WTC11 (cell line): ENCODE measurements around the gene GPR152. TPM values are rescaled to one million over a fixed set of nuclear protein-coding genes. Genes with fewer than 3 reads are reported as not detected.

Source experiments
- ATAC-seq: fragments of 200-7000 bp; cut with Tn5 transposase; 2 replicates; pipeline ENCODE4 v1.10.0; 2021; ENCODE audit warnings: mild to moderate bottlenecking, moderate library complexity
- CTCF ChIA-PET: fragments of 300-600 bp; sonication (Branson Sonifier 250); formaldehyde crosslinking; loops from one replicate; lab custom pipeline; 2021; ENCODE audit warnings: antibody characterized with exemption; lab: Charles Lee
- POLR2A ChIA-PET: fragments of 350-600 bp; sonication (Branson Sonifier 250); formaldehyde crosslinking; loops from one replicate; lab custom pipeline; 2021; ENCODE audit warnings: antibody characterized with exemption; lab: Charles Lee
- DNase-seq: peaks from one replicate; pipeline ENCODE4 v3.0.0; 2021; ENCODE audit warnings: low spot score
- H3K27ac Mint-ChIP-seq: 2 replicates; pipeline ENCODE4 v1.8.0; 2021; ENCODE audit warnings: mixed read lengths
- H3K27me3 Mint-ChIP-seq: 2 replicates; pipeline ENCODE4 v1.8.0; 2021; ENCODE audit warnings: low read depth, mild to moderate bottlenecking, moderate library complexity, mixed read lengths
- H3K36me3 Mint-ChIP-seq: 2 replicates; pipeline ENCODE4 v1.8.0; 2021; ENCODE audit warnings: mixed read lengths
- H3K4me1 Mint-ChIP-seq: 2 replicates; pipeline ENCODE4 v1.8.0; 2022; ENCODE audit warnings: mixed read lengths
- H3K4me3 Mint-ChIP-seq: 2 replicates; pipeline ENCODE4 v1.8.0; 2021; ENCODE audit warnings: mild to moderate bottlenecking, moderate library complexity, mixed read lengths
- H3K9me3 Mint-ChIP-seq: 2 replicates; pipeline ENCODE4 v1.8.0; 2021; ENCODE audit warnings: mixed read lengths
- FOXP1 ChIP-seq: sonication (generic); formaldehyde crosslinking; IDR thresholded peaks from 2 replicates; pipeline ENCODE4 v1.8.0; 2022; ENCODE audit warnings: missing genetic modification reagents, mild to moderate bottlenecking, moderate library complexity, borderline replicate concordance
- HMGA2 ChIP-seq: fragments of 250-450 bp; sonication (Bioruptor Pico); IDR thresholded peaks from 2 replicates; pipeline ENCODE4 v1.4.0; 2021; ENCODE audit warnings: mild to moderate bottlenecking, moderate library complexity
- HMGXB4 ChIP-seq: sonication (generic); formaldehyde crosslinking; IDR thresholded peaks from 2 replicates; pipeline ENCODE4 v1.8.1; 2023; ENCODE audit warnings: mild to moderate bottlenecking, moderate library complexity, missing genetic modification reagents
- KAT7 ChIP-seq: sonication (generic); formaldehyde crosslinking; IDR thresholded peaks from 2 replicates; pipeline ENCODE4 v1.8.1; 2023; ENCODE audit warnings: missing genetic modification reagents, mild to moderate bottlenecking, borderline replicate concordance
- NR1H2 ChIP-seq: sonication (generic); formaldehyde crosslinking; IDR thresholded peaks from 2 replicates; pipeline ENCODE4 v1.9.0; 2021; ENCODE audit warnings: mild to moderate bottlenecking, moderate library complexity, missing genetic modification reagents
- RELA ChIP-seq: sonication (generic); formaldehyde crosslinking; IDR thresholded peaks from 2 replicates; pipeline ENCODE4 v1.8.1; 2022; ENCODE audit warnings: missing genetic modification reagents, mild to moderate bottlenecking, borderline replicate concordance
- TP53 ChIP-seq: sonication (generic); formaldehyde crosslinking; IDR thresholded peaks from 2 replicates; pipeline ENCODE4 v1.8.1; 2023; ENCODE audit warnings: mild to moderate bottlenecking, missing genetic modification reagents
- ZNF317 ChIP-seq: sonication (generic); formaldehyde crosslinking; IDR thresholded peaks from 2 replicates; pipeline ENCODE4 v1.8.1; 2023; ENCODE audit warnings: low read depth, mild to moderate bottlenecking, moderate library complexity, missing genetic modification reagents, borderline replicate concordance
- total RNA-seq: library from RNA; stranded (reverse); gene quantifications from 3 replicates; pipeline ENCODE4 v1.2.3, GENCODE V29; 2021
- TF ChIP-seq, protein P1 (sequence below): sonication (generic); formaldehyde crosslinking; IDR thresholded peaks from 2 replicates; pipeline ENCODE4 v1.8.0; 2023; ENCODE audit warnings: missing genetic modification reagents, mild to moderate bottlenecking, borderline replicate concordance
- TF ChIP-seq, protein P2 (sequence below): fragments of 250-450 bp; sonication (Bioruptor Pico); conservative IDR thresholded peaks from 2 replicates; pipeline ENCODE4 v1.9.0; 2021; ENCODE audit warnings: mild to moderate bottlenecking
- TF ChIP-seq, protein P3 (sequence below): sonication (generic); formaldehyde crosslinking; conservative IDR thresholded peaks from 2 replicates; pipeline ENCODE4 v1.8.1; 2023; ENCODE audit warnings: mild to moderate bottlenecking, low read depth, missing genetic modification reagents, moderate library complexity
- TF ChIP-seq, protein P4 (sequence below): sonication (generic); formaldehyde crosslinking; IDR thresholded peaks from 2 replicates; pipeline ENCODE4 v1.8.1; 2023; ENCODE audit warnings: mild to moderate bottlenecking, missing genetic modification reagents, moderate library complexity
- TF ChIP-seq, protein P5 (sequence below): fragments of 250-450 bp; sonication (Bioruptor Pico); IDR thresholded peaks from 2 replicates; pipeline ENCODE4 v1.8.0; 2021; ENCODE audit warnings: mild to moderate bottlenecking

Gene GPR152
- total RNA-seq, 1 experiment from 2014 or later: not detected

DNA sequence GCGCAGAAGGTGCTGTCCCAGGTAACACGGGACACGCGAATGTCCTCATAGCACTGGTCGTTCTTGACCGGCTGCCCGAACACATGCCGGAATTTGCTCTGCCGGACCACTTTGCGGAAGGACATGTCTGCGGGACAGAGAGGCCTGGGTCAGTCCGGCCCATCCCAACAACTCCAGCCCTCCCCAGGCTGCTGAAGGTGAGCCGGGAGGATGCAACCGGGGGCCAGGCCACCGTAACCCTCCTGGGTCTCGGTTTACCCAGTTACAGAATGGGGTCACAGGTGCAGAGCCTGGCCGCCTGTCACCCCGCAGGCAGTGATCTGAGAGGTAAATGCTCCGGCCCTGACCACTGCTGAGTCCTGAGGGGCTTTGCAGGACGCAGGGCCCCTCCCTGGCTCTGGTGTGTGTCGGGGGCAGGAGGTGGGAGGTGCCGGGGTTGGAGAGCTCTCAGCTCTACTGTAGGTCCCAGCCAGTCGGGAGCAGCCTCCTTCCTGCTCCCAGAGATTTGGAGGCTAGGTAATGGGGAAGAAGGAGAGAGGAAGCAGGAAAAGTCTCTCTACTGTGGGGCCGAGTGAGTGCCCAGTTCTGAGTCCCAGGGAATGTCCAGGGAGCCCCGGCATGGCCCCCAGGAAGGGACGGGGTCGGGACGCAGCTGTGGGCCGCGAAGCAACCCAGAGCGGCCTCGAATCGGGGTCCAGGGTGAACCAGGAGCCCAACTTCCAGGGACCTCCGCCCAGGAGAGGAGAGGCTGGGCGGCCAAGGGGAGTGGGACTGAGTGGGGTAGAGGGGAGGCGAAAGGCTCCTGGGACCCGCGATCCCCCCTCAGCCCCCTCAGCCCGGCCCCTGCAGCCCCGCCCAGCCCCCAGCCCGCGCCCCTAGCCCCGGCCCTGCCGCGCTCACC is 9.8 kb downstream of the GPR152 start:
- DNase-seq (no peak), ATAC-seq (peak; percentile 21)
- ChIA-PET POLR2A (interaction anchor here (0.6 to 1.7 kb wide), 3 partner anchors 26 to 156 kb away, joined by 3 to 5 read pairs (median 4); partner anchors contain the start of gene CARNS1), CTCF (interaction anchor here (0.6 to 1.3 kb wide), 4 partner anchors 41 to 171 kb away, joined by 3 to 9 read pairs (median 4); partner anchors contain the start of gene PPP1CA)
- Mint-ChIP-seq H3K4me1 (peaks cover 10% of the 10 kb centered on the region), H3K27me3 (peaks cover 8% of the 10 kb centered on the region), H3K36me3 (no peaks in the 10 kb centered on the region), H3K27ac (peak overlapping the region; percentile 89), H3K4me3 (peak overlapping the region; percentile 90), H3K9me3 (no peaks in the 10 kb centered on the region)
- TF ChIP-seq, protein P1, sequence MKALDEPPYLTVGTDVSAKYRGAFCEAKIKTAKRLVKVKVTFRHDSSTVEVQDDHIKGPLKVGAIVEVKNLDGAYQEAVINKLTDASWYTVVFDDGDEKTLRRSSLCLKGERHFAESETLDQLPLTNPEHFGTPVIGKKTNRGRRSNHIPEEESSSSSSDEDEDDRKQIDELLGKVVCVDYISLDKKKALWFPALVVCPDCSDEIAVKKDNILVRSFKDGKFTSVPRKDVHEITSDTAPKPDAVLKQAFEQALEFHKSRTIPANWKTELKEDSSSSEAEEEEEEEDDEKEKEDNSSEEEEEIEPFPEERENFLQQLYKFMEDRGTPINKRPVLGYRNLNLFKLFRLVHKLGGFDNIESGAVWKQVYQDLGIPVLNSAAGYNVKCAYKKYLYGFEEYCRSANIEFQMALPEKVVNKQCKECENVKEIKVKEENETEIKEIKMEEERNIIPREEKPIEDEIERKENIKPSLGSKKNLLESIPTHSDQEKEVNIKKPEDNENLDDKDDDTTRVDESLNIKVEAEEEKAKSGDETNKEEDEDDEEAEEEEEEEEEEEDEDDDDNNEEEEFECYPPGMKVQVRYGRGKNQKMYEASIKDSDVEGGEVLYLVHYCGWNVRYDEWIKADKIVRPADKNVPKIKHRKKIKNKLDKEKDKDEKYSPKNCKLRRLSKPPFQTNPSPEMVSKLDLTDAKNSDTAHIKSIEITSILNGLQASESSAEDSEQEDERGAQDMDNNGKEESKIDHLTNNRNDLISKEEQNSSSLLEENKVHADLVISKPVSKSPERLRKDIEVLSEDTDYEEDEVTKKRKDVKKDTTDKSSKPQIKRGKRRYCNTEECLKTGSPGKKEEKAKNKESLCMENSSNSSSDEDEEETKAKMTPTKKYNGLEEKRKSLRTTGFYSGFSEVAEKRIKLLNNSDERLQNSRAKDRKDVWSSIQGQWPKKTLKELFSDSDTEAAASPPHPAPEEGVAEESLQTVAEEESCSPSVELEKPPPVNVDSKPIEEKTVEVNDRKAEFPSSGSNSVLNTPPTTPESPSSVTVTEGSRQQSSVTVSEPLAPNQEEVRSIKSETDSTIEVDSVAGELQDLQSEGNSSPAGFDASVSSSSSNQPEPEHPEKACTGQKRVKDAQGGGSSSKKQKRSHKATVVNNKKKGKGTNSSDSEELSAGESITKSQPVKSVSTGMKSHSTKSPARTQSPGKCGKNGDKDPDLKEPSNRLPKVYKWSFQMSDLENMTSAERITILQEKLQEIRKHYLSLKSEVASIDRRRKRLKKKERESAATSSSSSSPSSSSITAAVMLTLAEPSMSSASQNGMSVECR (CRISPR knock-in tag): no peak
- TF ChIP-seq KAT7 (CRISPR knock-in tag): 0 out of 2 replicates have a peak, but pooled peaks have one; percentile 3

- Mint-ChIP-seq H3K4me1 (peaks cover 13% of the 10 kb centered on the region), H3K9me3 (no peaks in the 10 kb centered on the region), H3K4me3 (peak overlapping the region; percentile 90), H3K27ac (no peak overlapping the region; the same call in 1 of the 2 replicates), H3K27me3 (peaks cover 8% of the 10 kb centered on the region; the same call in 1 of the 2 replicates), H3K36me3 (no peaks in the 10 kb centered on the region)
- CTCF ChIA-PET: interaction anchor here (0.8 kb wide), 1 partner anchor 46 kb away, joined by 4 read pairs; no protein-coding TSS in a partner anchor
- ATAC-seq (no peak), DNase-seq (no peak)
- POLR2A ChIA-PET: interaction anchor here (1.2 kb wide), 1 partner anchor 40 kb away, joined by 5 read pairs; the partner anchor contains the start of gene PPP1CA
- TF ChIP-seq FOXP1 (no peak; the same call in 1 of the 2 replicates), TP53 (CRISPR knock-in tag) (no peak), HMGXB4 (CRISPR knock-in tag) (no peak), RELA (CRISPR knock-in tag) (no peak), ZNF317 (CRISPR knock-in tag) (no peak), HMGA2 (no peak), NR1H2 (no peak)
- TF ChIP-seq, protein P2, sequence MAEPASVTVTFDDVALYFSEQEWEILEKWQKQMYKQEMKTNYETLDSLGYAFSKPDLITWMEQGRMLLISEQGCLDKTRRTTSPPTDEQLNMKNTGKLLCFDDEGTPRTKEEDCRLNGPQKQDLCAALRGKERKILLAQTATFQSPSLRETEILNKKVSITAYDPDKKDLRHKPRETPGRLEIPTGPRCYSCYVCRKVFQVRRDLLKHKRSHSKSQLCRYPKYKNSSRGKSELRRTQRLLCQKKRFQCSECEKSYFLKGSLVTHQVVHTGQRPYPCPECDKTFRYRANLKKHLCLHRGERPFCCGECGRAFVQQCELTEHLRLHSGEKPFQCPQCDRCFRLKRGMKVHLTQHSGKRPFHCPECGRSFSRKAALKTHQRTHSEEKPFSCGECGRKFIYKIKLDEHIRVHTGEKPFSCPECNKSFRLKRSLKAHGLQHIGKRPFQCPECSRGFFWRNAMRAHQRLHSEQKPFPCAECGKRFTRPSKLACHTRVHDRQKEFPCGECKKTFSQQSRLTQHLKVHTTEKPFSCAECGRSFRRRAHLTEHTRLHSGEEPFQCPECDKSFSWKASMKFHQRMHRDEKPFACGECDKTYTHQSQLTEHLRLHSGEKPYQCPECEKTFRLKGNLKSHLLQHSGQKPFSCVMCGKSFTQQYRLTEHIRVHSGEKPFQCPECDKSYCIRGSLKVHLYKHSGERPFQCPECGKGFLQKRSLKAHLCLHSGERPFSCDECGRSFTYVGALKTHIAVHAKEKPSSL: no peak
- TF ChIP-seq, protein P3, sequence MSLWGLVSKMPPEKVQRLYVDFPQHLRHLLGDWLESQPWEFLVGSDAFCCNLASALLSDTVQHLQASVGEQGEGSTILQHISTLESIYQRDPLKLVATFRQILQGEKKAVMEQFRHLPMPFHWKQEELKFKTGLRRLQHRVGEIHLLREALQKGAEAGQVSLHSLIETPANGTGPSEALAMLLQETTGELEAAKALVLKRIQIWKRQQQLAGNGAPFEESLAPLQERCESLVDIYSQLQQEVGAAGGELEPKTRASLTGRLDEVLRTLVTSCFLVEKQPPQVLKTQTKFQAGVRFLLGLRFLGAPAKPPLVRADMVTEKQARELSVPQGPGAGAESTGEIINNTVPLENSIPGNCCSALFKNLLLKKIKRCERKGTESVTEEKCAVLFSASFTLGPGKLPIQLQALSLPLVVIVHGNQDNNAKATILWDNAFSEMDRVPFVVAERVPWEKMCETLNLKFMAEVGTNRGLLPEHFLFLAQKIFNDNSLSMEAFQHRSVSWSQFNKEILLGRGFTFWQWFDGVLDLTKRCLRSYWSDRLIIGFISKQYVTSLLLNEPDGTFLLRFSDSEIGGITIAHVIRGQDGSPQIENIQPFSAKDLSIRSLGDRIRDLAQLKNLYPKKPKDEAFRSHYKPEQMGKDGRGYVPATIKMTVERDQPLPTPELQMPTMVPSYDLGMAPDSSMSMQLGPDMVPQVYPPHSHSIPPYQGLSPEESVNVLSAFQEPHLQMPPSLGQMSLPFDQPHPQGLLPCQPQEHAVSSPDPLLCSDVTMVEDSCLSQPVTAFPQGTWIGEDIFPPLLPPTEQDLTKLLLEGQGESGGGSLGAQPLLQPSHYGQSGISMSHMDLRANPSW (CRISPR knock-in tag): no peak
- TF ChIP-seq, protein P4, sequence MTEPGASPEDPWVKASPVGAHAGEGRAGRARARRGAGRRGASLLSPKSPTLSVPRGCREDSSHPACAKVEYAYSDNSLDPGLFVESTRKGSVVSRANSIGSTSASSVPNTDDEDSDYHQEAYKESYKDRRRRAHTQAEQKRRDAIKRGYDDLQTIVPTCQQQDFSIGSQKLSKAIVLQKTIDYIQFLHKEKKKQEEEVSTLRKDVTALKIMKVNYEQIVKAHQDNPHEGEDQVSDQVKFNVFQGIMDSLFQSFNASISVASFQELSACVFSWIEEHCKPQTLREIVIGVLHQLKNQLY (CRISPR knock-in tag): no peak
- TF ChIP-seq, protein P5, sequence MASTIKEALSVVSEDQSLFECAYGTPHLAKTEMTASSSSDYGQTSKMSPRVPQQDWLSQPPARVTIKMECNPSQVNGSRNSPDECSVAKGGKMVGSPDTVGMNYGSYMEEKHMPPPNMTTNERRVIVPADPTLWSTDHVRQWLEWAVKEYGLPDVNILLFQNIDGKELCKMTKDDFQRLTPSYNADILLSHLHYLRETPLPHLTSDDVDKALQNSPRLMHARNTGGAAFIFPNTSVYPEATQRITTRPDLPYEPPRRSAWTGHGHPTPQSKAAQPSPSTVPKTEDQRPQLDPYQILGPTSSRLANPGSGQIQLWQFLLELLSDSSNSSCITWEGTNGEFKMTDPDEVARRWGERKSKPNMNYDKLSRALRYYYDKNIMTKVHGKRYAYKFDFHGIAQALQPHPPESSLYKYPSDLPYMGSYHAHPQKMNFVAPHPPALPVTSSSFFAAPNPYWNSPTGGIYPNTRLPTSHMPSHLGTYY (CRISPR knock-in tag): no peak
These were observed 10.7 kb downstream of the GPR152 start for GRCh38 chr11:67441731-67442351.
